ENCODE data around the gene EXOC3L1. TPM values are rescaled to one million over a fixed set of nuclear protein-coding genes. Genes with fewer than 3 reads are reported as not detected.
A peak's percentile ranks its signal among the peaks of the same experiment; 100 is the strongest.

Gene EXOC3L1
- total RNA-seq, 1 experiment from 2014 or later: 0.30 TPM

GRCh38 chr16:67208154-67208896, 18.4 kb upstream of the EXOC3L1 start:
- intact Hi-C loops (cut with micrococcal nuclease): no loop called here
- H3K4me1 ChIP-seq (ENCODE audit: control insufficient read depth in 1 of 2, insufficient read depth in 2 of 2, low read length in 2 of 2): peaks cover 11 to 32% of the 10 kb centered on the region in 2 experiments
- CTCF ChIA-PET: interaction anchor here (1.8 kb wide), 1 partner anchor 10 kb away, joined by 7 read pairs; no protein-coding TSS in a partner anchor

More at GRCh38 chr16:67208154-67208896, 18.4 kb upstream of the EXOC3L1 start:
- H3K4me2 ChIP-seq (ENCODE audit: low read length): peak overlapping the region; percentile 62
- DNase-seq (ENCODE audit: low read depth, low spot score) (no peak), ATAC-seq (no peak)
- H3K79me2 ChIP-seq (ENCODE audit: insufficient read depth, low read length): no peaks in the 10 kb centered on the region
- peaks cover 0 to 5% of the 10 kb centered on the region in 2 experiments; a peak in 2 of 4 replicates for H3K36me3 ChIP-seq (ENCODE audit: control insufficient read depth in 1 of 2, insufficient read depth in 2 of 2, low read length in 2 of 2)
- TF ChIP-seq EZH2phosphoT487 (IDR thresholded peaks at IDR 0.05; ENCODE audit: borderline replicate concordance) (no peak), CEBPB (IDR thresholded peaks at IDR 0.05; ENCODE audit: low read depth) (no peak), SRF (IDR thresholded peaks at IDR 0.05; ENCODE audit: low read depth) (no peak), SIN3A (IDR thresholded peaks at IDR 0.05; ENCODE audit: low read depth) (no peak), SP1 (IDR thresholded peaks at IDR 0.05; ENCODE audit: low read depth) (no peak), ZNF274 (IDR thresholded peaks at IDR 0.05; ENCODE audit: low read depth, low read length) (no peak), EGR1 (IDR thresholded peaks at IDR 0.05; ENCODE audit: low read depth) (no peak), ZFX (IDR thresholded peaks at IDR 0.05) (no peak), FOSL1 (IDR thresholded peaks at IDR 0.05; ENCODE audit: low read depth) (no peak), CBX3 (IDR thresholded peaks at IDR 0.05; ENCODE audit: low read depth) (no peak), ELF1 (IDR thresholded peaks at IDR 0.05; ENCODE audit: borderline replicate concordance, low read depth) (no peak), EZH2 (IDR thresholded peaks at IDR 0.05) (no peak), ATF3 (IDR thresholded peaks at IDR 0.05) (no peak), MAX (IDR thresholded peaks at IDR 0.05) (no peak), ZBTB33 (IDR thresholded peaks at IDR 0.05; ENCODE audit: extremely low read depth, insufficient replicate concordance, low read length) (no peak), YY1 (IDR thresholded peaks at IDR 0.05; ENCODE audit: extremely low read depth, insufficient replicate concordance, low read depth, low read length) (no peak), JUND (IDR thresholded peaks at IDR 0.05) (no peak), POLR2A (IDR thresholded peaks at IDR 0.05; ENCODE audit: borderline replicate concordance, extremely low read depth, insufficient read depth, insufficient read length) (no peak), RAD21 (IDR thresholded peaks at IDR 0.05; ENCODE audit: low read depth) (no peak)
- RAD21 ChIA-PET (ENCODE audit: low non-redundant PET in 1 of 2, low total read pairs in 2 of 2, uncharacterized antibody in 2 of 2, unreplicated experiment in 2 of 2): no interaction called here
- H3K4me3 ChIP-seq (replicated peaks in 1 of 2; ENCODE audit: low read depth in 1 of 2, low read length in 2 of 2): no peak overlapping the region
- H3K27me3 ChIP-seq (ENCODE audit: insufficient read depth, low read length): no peaks in the 10 kb centered on the region
- no peaks in the 10 kb centered on the region for H4K20me1 ChIP-seq (ENCODE audit: insufficient read depth)
- no peaks in the 10 kb centered on the region for H3K9me3 ChIP-seq (ENCODE audit: control insufficient read depth in 1 of 2, insufficient read depth in 1 of 2, low read depth in 1 of 2, low read length in 2 of 2)
- no peaks in the 10 kb centered on the region for H3K9me2 ChIP-seq (ENCODE audit: insufficient read depth)
- POLR2A ChIA-PET: interaction anchor here (0.8 kb wide), 1 partner anchor 10 kb away, joined by 5 read pairs; no protein-coding TSS in a partner anchor
- peak overlapping the region; percentile 32; the same call in 1 of the 2 replicates for H3K9ac ChIP-seq (ENCODE audit: low read length)
- H2AFZ ChIP-seq (ENCODE audit: low read depth, low read length, poor library complexity, severe bottlenecking): no peak overlapping the region
- H3K27ac ChIP-seq (ENCODE audit: low read depth, low read length): peak overlapping the region; percentile 40; the same call in 1 of the 2 replicates
- no TSS peak for BruUV-seq (replicated peaks)

All from HCT116 (cell line).